Activated T-cell treated with anti-CD3 and anti-CD28 coated beads, Interleukin-2, amount 50 U/mL, for 1 hour (primary cell): Measurements from ENCODE around the gene CHPF.

Experiments
- DNase-seq: peaks from one replicate; pipeline ENCODE4 v3.0.0-alpha.2; 2020

CHPF gene, protein sequence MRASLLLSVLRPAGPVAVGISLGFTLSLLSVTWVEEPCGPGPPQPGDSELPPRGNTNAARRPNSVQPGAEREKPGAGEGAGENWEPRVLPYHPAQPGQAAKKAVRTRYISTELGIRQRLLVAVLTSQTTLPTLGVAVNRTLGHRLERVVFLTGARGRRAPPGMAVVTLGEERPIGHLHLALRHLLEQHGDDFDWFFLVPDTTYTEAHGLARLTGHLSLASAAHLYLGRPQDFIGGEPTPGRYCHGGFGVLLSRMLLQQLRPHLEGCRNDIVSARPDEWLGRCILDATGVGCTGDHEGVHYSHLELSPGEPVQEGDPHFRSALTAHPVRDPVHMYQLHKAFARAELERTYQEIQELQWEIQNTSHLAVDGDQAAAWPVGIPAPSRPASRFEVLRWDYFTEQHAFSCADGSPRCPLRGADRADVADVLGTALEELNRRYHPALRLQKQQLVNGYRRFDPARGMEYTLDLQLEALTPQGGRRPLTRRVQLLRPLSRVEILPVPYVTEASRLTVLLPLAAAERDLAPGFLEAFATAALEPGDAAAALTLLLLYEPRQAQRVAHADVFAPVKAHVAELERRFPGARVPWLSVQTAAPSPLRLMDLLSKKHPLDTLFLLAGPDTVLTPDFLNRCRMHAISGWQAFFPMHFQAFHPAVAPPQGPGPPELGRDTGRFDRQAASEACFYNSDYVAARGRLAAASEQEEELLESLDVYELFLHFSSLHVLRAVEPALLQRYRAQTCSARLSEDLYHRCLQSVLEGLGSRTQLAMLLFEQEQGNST

DNA sequence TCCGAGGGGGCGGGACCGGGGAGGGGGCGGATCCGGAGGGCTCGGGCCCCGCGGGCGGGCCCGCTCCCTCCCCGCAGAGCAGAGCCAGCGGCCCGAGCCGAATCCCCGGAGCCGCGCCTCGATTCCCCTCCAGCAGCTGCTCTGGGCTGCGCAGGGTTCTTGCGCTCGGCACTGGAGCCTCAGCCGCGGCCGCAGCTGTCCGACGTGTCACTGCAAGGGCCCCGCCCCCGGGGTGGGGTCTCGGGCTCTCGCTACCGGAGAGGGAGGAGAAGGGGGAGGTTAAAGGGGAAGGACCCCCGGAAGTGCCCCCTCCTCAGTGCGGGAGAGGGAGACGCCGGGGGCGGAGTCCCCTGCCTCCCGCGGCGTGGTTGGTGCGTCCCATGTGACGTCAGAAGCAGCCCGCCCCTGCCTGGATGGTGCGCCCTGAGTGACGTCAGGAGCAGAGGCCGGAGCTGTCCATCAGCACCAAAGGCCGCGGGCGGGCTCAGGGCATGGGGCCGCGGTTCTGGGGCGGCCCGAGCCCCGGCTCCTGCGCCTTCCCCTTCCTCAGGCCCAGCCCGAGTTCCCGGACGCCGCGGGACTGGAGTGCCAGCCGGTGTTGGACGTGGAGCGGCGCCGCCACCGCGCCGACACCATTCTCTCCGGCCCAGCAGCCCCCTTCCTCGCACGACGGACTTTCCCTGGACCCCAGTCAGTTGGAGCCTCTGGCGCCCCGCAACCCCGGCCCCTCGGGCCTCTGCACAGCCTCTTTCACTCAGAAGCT lies at the start of gene CHPF, which contains the start of gene TMEM198:
TSS of gene CHPF (minus strand) at position 214 of the 763 bp plus-strand sequence. CDS start 271 bp downstream, outside the sequence.
TSS of gene TMEM198 (plus strand) at position 433 of the 763 bp plus-strand sequence. CDS start 700 bp downstream, outside the sequence.
- DNase-seq, result peak; percentile 91

DNA sequence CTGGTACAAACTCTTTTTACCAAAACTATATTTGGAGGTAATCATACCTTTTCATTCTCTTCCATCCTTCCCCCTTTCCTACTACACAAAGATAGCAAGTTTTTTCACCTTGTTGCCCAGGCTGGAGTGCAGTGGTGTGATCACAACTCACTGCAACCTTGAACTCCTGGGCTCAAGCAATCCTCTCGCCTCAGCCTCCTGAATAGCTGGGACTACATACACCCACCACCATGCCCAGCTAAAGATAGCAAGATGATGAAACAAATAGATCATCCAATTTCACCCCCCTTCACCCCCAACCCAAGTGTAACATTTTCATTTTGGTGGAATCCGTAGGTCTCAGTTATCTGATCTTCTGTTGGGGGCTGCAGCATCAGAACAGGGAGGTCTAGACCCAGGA lies 49.5 kb upstream of the CHPF start:
- DNase-seq, result no peak

DNA sequence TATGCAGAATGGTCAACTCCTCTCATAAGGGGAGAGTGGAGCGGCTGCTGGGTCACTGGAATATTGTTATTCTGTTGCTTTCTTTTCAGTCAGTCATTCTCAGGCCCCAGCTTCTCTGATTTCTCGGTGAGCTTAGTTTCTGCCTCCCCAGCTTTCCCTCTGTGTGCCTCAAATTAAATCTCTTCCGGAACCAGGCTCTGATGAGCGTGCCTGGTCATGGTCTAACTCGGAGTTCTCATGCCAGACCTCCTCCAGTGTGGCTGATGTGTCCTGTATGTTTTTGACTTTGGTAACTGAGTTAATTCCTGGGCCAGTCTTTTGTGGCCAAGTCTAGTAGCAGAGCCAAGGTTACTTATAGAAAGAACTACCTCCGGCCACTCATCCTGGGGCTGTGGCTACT lies 49.1 kb upstream of the CHPF start:
- DNase-seq, result no peak

DNA sequence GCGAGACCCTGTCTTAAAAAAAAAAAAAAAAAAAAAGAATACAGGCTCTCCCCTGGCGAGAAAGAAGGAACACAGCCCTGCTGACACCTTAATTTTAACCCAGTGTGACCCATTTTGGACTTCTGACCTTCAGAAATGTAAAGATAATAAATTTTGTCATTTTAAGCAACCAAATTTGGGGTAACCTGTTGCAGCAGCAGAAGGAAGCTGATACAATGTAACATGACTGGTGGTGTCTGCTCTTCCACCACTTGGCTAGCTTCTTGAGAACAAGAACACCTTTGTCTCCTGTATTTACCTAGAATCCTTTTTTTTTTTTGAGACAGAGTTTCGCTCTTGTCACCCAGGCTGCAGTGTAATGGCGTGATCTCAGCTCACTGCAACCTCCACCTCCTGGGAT lies 47.5 kb upstream of the CHPF start:
- no peak for DNase-seq

DNA sequence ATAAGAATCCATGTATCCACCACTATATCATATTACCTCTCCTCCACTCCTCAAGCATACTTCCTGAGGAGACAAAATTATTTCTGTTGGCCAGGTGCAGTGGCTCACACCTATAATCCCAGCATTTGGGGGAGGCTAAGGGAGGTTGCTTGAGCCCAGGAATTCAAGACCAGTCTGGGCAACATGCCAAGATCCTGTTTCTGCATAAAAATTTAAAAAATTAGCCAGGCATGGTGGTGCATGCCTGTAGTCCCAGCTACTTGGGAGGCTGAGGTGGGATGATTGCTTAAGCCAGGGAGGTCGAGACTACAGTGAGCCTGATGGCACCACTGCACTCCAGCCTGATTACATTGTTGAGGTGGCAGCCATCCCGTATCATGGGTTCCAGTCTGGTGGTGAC lies 37.7 kb upstream of the CHPF start:
- DNase-seq, result no peak

DNA sequence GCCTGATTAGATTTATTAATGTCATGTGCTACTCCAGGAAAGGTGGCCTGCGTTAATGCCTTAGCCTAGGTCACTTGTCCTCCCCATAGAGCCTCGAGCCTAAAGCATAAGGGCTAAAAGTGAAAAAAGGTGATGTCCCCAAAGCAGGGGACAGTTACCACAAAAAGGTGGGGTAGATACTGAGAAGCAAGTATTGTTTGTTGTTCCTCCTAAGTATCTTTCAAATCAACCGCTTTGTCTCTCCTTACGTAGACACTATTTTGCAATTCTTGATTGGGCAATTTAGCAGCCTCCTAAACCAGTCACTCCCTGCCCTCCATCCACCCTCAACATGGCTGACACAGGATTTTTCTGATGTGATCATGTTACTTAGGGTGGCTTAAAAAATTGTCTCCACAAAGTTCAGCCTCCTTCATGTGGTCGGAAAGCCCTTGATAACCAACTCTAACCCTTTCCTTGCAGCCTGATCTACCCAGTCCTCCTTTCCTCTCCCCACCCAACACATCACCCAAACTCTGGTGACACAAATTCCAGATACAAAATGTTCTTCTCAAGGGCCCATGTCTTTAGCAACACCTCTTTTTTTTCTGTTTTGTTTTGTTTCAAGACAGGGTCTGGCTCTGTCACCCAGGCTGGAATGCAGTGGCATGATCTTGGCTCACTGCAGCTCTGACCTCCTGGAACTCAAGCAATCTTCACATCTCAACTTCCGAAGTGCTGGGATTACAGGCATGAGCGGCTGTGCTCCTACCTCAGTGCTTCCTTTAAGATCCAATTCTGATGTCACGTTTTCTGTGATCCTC lies 35.4 kb upstream of the CHPF start:
- no peak for DNase-seq

DNA sequence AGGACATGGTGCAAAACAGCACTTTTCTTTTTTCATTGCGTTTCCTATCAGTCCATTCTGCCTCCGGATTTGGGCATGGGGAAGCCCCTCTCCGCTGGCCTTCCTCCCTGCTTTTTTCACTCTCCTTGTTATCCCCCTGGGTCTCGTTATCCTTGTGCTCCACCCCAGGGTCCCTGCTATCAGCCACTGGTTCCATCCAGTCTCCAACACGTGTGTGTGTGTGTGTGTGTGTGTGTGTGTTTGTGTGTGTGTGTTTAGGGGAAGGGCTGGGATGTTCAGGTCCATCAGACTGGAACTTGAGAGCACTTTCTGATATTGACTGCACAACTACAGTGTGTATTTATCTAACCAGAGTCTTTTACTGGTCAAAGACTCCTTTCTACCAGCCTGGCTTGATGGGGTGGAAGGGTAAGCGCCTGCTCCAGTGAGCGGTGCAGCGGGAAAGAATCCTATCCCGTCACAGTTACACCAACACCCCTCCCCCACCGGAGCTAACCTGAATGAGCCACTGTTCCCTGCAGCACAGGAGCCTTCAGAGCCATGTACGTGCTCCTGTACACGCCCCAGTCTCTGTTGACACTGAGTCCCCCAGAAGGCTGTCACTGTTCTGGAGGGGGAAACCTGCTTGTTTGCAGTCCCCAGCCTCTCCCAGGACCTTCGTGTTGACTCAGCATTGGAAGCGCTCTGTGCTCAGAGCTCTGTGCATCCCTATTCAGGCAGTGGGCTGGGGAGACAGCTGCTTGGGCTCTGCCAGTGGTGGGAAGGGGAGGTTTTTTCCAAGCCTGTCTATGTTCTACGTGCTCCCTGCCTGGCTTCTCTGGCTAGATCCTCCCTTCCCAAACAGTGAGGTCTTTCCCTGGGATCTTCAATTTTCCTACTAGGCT lies 33.1 kb upstream of the CHPF start:
- no peak for DNase-seq

DNA sequence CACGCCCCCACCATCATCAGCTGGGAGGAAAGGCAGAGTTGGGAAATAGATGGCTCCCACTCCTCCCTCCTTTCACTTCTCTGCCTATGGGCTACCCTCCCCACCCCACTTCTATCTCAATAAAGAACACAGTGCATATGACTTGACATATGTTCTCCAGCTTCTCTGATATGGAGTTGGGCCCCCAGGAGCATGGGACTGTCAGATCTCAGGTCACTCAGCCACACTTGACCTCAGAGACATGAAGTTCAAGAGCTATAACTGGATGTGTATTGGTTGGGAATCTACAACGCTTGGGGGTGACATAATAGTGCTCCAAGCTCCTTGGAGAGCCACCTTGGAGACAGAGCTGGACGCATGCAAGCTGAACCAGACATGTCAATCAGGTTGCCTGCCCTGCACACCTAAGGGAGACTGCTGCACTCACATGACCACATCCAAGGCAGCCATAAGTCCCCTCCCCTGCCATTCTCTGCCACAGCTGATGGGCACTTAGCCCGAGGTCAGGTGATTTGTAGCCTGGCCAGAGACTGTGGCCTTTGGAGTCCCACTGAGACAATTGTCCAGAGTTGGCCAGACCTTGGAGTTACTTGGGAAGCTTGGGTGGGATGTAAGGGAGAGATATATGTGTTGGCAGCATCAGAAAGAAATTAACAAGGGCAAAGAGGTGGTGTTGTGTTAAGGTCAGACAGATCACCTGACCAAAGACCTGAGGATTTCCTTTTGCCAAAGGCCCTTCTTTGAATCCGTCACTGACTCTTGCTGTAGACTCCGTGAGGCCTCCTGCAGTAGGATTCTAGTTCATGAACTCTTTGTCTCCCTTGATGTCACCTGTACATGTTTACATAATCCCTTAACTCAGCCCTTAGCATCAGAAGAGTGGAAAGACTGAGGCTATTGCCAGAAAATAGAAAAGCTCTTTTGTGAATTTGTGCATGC lies 32.2 kb upstream of the CHPF start:
- DNase-seq, result no peak

DNA sequence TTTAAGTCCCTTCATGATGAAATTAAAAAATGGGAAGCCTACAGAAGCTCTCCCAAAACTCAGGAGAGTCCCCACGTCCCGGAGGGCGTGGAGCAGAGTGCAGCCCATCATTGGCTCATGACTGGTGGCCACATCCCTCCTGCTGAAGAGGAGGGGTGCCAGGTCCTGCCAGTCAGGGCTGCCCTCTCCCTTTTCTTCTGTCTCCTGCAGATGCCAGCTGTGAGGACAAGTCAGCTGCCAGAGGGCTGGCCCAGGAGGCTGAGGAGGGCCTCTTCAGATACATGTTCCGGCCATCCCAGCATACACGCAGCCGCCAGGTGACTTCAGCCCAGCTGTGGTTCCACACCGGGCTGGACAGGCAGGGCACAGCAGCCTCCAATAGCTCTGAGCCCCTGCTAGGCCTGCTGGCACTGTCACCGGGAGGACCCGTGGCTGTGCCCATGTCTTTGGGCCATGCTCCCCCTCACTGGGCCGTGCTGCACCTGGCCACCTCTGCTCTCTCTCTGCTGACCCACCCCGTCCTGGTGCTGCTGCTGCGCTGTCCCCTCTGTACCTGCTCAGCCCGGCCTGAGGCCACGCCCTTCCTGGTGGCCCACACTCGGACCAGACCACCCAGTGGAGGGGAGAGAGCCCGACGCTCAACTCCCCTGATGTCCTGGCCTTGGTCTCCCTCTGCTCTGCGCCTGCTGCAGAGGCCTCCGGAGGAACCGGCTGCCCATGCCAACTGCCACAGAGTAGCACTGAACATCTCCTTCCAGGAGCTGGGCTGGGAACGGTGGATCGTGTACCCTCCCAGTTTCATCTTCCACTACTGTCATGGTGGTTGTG lies 31.1 kb upstream of the CHPF start:
- DNase-seq, result no peak

DNA sequence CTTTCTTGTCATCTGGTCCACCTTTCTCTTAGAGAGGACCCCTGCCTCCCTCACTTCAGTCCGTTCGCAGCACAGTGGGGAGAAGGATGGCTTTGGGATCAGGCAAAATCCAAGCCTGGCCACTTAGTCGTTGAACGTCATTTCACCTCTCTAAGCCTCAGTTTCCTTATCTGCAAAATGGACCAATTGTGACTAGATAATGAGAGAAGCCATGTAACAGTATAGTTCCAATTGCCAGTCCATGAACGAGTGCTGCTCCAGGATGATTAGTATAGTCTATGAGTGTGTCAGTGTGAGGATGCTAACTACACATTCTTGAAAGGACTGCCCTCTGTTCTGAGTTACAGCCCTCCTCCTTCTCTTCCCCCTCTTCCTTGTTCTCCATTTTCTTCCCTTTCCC lies 29.6 kb upstream of the CHPF start:
- no peak for DNase-seq

DNA sequence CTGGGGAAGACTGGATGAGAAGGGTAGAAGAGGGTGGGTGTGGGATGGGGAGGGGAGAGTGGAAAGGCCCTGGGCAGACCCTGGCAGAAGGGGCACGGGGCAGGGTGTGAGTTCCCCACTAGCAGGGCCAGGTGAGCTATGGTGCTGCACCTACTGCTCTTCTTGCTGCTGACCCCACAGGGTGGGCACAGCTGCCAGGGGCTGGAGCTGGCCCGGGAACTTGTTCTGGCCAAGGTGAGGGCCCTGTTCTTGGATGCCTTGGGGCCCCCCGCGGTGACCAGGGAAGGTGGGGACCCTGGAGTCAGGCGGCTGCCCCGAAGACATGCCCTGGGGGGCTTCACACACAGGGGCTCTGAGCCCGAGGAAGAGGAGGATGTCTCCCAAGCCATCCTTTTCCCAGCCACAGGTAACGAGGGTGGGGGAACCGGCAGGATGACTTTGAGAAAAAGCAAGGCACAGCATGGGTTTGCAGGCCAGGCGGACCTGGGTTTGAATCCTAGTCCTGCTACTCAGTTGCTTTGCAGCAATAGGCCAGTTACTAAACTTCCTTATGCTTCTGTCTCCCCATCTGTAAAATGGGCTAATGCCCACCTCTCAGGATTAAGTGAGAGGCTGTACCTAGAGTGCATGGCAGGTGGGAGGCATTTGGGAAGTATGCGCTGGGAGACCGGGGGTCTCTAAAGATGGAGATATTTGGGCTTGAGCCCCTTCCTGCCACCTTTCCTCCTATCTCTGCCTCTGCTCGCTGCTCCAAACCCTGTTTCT lies 28.8 kb upstream of the CHPF start, which contains the start of gene INHA:
TSS of gene INHA (plus strand) at position 74 of the 765 bp plus-strand sequence. CDS start at position 139, 65 bp downstream.
- no peak for DNase-seq

DNA sequence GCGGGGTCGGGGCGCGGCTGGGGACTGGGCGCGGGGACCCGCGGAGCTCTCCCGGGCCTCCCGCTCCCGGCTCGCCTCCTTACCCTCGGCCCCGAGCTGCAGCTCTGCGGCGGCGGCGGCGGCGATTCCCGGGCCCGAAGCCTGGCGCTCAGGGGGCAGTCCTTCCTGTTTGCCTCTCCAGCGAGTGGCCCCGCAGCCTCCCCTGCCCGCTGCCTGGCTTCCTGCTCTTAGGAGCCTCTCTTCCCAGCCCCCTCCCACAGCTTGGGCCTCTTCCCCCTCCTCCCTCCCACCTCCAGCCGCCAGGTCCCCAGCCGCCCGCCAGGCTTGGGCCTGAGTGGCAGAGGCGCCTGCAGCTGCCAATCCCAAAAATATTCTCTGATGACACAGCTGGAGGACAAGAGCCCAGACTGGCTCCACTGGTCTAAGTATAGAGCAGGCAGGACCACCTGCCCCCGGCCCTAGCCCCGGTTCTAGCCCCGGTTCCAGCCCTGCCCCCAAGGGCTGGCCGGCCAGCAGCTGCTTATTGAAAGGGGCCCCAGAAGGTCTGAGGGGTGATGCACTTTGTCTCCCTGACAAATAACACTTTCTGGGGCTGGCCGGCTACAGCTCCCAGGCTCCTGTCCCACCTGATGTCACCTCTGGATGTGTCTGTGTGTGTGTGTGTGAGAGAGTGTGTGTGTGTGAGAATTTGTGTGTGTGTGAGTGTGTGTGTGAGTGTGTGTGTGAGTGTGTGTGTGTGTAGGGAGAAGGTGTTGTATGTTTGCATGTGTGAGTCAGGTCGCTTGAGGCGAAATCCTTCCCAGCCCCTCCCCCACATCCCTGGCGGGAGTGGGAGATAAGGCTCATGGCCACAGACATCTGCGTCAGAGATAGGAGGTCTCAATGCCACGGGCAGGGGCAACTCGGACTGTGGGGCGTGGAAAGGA lies 28.0 kb upstream of the CHPF start, which contains the start of gene OBSL1:
TSS of gene OBSL1 (minus strand) at position 229 of the 926 bp plus-strand sequence. CDS start 307 bp downstream, outside the sequence.
- no peak for DNase-seq

DNA sequence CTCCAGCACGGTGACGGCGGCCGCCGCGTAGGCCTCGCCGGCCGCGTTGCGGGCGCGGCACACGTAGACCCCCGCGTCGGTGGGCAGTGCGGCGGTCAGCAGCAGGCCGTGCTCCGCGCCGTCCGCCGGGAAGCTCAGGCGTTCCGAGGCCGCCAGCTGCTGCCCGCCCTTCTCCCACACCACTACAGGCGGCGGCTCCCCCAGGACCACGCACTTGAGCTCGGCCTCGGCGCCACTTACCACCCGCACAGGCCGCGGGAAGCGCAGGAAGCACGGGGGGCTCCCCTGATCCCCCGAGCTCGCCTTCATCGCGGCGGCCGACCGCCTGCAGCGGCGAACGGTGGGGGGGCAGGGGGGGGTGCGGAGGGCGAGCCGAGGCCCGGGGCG lies 27.3 kb upstream of the CHPF start:
- no peak for DNase-seq

DNA sequence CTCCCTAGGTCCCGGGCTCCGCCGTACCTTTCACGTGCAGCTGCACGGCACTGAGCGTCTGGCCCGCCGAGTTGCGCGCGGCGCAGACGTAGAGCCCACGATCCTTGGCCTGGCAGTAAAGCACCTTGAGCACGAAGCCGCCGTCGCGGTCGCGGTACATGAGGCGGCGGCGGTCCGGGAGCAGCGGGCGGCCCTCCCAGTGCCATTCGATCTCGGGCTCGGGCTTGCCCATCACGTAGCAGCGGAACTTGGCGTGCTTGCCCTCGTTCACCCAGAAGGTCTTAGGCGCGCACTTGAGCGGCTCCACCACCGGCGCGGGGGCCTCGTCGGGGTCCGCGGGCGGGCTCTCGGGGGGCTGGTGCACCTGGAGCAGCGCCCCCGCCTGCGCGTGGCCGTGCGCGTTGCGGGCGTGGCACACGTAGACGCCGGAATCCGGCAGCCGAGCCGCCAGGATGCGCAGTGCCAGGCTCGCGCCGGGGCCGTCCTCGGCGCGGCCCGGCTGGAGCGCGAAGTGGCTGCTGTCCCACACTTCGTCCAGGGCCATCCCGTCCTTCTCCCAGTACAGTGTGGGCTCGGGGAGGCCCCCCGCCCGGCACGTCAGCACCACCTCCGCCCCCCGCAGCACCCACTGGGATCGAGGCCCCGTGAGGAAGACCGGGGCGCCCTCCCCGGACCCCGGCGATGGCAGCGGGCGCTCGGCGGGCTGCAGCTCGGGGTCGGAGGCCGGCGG lies 26.8 kb upstream of the CHPF start:
- DNase-seq, result no peak

DNA sequence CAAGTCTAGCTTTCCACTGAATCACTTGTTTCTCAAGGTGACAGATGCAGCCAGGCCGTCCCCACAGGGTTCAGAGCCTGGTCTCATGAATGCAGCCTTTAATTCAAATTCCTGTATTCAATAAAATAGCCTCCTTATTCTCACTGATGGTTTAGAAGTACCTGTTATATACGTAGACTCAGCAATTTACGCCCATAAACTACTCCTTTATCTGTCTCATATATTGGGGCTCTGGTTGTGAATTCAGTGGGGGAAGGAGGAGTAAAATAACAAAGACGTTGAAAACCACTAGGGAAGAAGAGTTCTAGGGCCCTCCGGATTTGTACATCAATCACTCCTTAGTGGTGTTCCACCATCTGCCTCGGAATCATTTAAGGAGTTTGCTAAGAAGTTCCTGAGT lies 26.0 kb upstream of the CHPF start:
- no peak for DNase-seq

DNA sequence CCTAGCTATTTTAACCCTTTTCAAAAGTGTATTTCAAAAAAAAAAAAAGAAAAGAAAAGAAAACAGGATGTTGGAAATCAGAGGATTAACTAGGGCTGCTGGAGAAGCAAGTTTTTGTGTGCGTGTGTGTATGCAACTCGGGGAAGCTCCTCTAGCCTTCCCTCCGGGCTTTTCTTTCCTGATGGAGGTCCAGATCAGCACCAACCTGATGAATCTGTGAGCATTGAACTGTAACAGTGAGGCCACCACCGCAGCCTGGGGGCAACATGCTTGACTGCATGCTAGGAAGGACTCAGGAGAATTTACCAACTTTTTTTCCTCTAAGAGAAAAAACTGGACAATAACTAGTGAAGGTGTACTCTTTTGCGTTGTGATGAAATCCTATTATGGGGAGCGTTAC lies 25.4 kb upstream of the CHPF start:
- DNase-seq, result no peak
